Spleen (tissue), 11 donors: ENCODE data around the gene AURKAIP1. TPM values are rescaled to one million over a fixed set of nuclear protein-coding genes. Genes with fewer than 3 reads are reported as not detected.
"Not testable (repeated sequence)": the region's sequence is repeated elsewhere in the genome, so short reads cannot be mapped to it uniquely, and the experiment has no call there.

Experiments
- DNase-seq: peaks from one replicate; pipeline ENCODE4 v3.0.0-alpha.2; 2020
- H3K27ac ChIP-seq, 8 donors: fragments of 200-600 bp; sonication (generic) in 7 of 8; 1 replicate in 4 of 8; 2 replicates in 4 of 8; pipeline versions ENCODE4 v1.5.0 to v1.8.0; 2016 to 2021; ENCODE audit warnings: inconsistent platforms in 4 of 8, mild to moderate bottlenecking in 4 of 8, moderate library complexity in 1 of 8
- H3K27me3 ChIP-seq, 7 donors: fragments of 200-600 bp; sonication (generic) in 6 of 7; replicated peaks in 1 of 7; 1 replicate in 4 of 7; 2 replicates in 3 of 7; pipeline versions ENCODE4 v1.5.0 to v1.8.0; 2016 to 2021; ENCODE audit warnings: inconsistent platforms in 3 of 7, mild to moderate bottlenecking in 1 of 7
- H3K36me3 ChIP-seq, 6 donors: fragments of 200-600 bp; sonication (generic) in 5 of 6; 1 replicate in 4 of 6; 2 replicates in 2 of 6; pipeline versions ENCODE4 v1.5.0 to v1.8.0; 2016 to 2021; ENCODE audit warnings: inconsistent platforms in 2 of 6
- H3K4me1 ChIP-seq, 6 donors: fragments of 200-600 bp; sonication (generic) in 5 of 6; 1 replicate in 3 of 6; 2 replicates in 3 of 6; pipeline versions ENCODE4 v1.5.0 to v1.8.0; 2016 to 2021; ENCODE audit warnings: inconsistent platforms in 3 of 6
- H3K4me3 ChIP-seq, 8 donors: fragments of 200-600 bp; sonication (generic) in 7 of 8; 1 replicate in 4 of 8; 2 replicates in 4 of 8; pipeline versions ENCODE4 v1.5.0 to v1.8.0; 2016 to 2021; ENCODE audit warnings: inconsistent platforms in 4 of 8, mild to moderate bottlenecking in 4 of 8, moderate library complexity in 2 of 8
- H3K9me3 ChIP-seq, 8 donors: fragments of 200-600 bp; sonication (generic) in 7 of 8; 1 replicate in 4 of 8; 2 replicates in 4 of 8; pipeline versions ENCODE4 v1.5.0 to v1.8.0; 2016 to 2021; ENCODE audit warnings: inconsistent platforms in 4 of 8
- CTCF ChIP-seq, 11 experiments: fragments of 200-600 bp in 7 of 11; fragments of 450-650 bp in 4 of 11; sonication (generic) in 4 of 11; IDR thresholded peaks in 8 of 11; conservative IDR thresholded peaks in 3 of 11; 1 replicate in 7 of 11; 2 replicates in 4 of 11; pipeline versions ENCODE4 v1.4.0 to v1.8.0; 2016 to 2021; ENCODE audit warnings: antibody characterized with exemption in 11 of 11, inconsistent platforms in 4 of 11, mild to moderate bottlenecking in 1 of 11
- POLR2A ChIP-seq, 3 donors: fragments of 450-650 bp; IDR thresholded peaks; one replicate each; pipeline ENCODE4 v1.5.1; 2017; ENCODE audit warnings: antibody characterized with exemption in 3 of 3, mild to moderate bottlenecking in 1 of 3
- POLR2AphosphoS5 ChIP-seq, 3 donors: sonication (generic); formaldehyde crosslinking; IDR thresholded peaks; one replicate each; pipeline ENCODE4 v1.5.1; 2017; ENCODE audit warnings: antibody characterized with exemption in 3 of 3
- WGBS, 5 donors: extraction: QIAGEN DNeasy Blood & Tissue Kit in 3 of 5; methylation state at CpG; one replicate each; pipeline versions ENCODE4 v1.1.5 to v1.1.7; 2013 to 2018; 5-methylcytosine and 5-hydroxymethylcytosine counted together
- intact Hi-C: fragments of 100-400 bp; cut with DNase I; formaldehyde crosslinking; loops from one replicate; pipeline ENCODE4 v1.15.0; 2023; ENCODE audit warnings: low total_unique reads
- polyA plus RNA-seq, 3 donors: library from polyadenylated mRNA; stranded (reverse); fragments of 200-250 nt; gene quantifications; one replicate each; pipeline ENCODE4 v1.2.1, GENCODE V29; 2013
- total RNA-seq, 7 donors: library from RNA; depleted of rRNA in 3 of 7; stranded (reverse); fragments of >200 nt in 3 of 7; fragmentation: NEBNext Ultra II Directional in 4 of 7; extraction: Animal tissue kit (Norgen Biotek cat#: 25700) in 4 of 7; gene quantifications; one replicate each; pipeline versions ENCODE4 v1.1.0 to v1.2.1, GENCODE V29; 2016 to 2021
- donor health status: healthy with polysubstance abuse.
- donor health status: DM: no; HTN: no; CAD: no; lungs with moderate emphysema.
- donor health status: DM: no; HTN: no; CAD: no.
- donor health status: Bipolar disorder and iron deficiency.
- donor health status: healthy.
- donor health status: DM: no; HTN: no; CAD: no.
- donor health status: DM: yes; HTN: yes; CAD: no.

Gene AURKAIP1
- total and polyA plus RNA-seq, 10 donors, result 61.3 to 174 (median 80.0) TPM

- Histone ChIP-seq H3K4me1 (peaks cover 0 to 17% (median 6%) of the 10 kb centered on the region in 6 donors), H3K4me3 (no peak overlapping the region), H3K27me3 (peaks cover 0 to 40% (median 14%) of the 10 kb centered on the region in 7 donors), H3K36me3 (no peaks in the 10 kb centered on the region), H3K27ac (no peak overlapping the region), H3K9me3 (no peaks in the 10 kb centered on the region)
- TF ChIP-seq POLR2AphosphoS5 (IDR thresholded peaks at IDR 0.05), result no peak
- TF ChIP-seq POLR2A (IDR thresholded peaks at IDR 0.05), result no peak
- TF ChIP-seq CTCF (IDR thresholded peaks at IDR 0.05 in 8 of 11, conservative IDR thresholded peaks at IDR 0.05 in 3 of 11), result no peak
- DNase-seq, result no peak
- WGBS, 5 donors, result 82 to 92% (median 90%) methylated on average over 13 to 26 of the region's 26 CpGs
- intact Hi-C loops, result no loop called here
Observed at GRCh38 chr1:1418464-1419362, 43.7 kb upstream of the AURKAIP1 start.

- H3K4me3 ChIP-seq, intact Hi-C loops, DNase-seq, H3K9me3 ChIP-seq, H3K27ac ChIP-seq, H3K36me3 ChIP-seq: not testable (repeated sequence)
- Histone ChIP-seq H3K4me1 (peaks cover 0 to 17% (median 6%) of the 10 kb centered on the region in 6 donors), H3K27me3 (peaks cover 0 to 35% (median 14%) of the 10 kb centered on the region in 7 donors)
- 82 to 92% (median 89%) methylated on average over 24 to 25 of the region's 25 CpGs for WGBS, 5 donors
Observed at GRCh38 chr1:1417825-1418463, 42.9 kb upstream of the AURKAIP1 start.

GRCh38 chr1:1417396-1417795 is 42.4 kb upstream of the AURKAIP1 start:
- H3K4me3 ChIP-seq, H3K36me3 ChIP-seq, H3K9me3 ChIP-seq, H3K27ac ChIP-seq, intact Hi-C loops, DNase-seq: not testable (repeated sequence)
- 79 to 90% (median 83%) methylated on average over 5 of the region's 5 CpGs for WGBS, 5 donors
- peaks cover 0 to 30% (median 14%) of the 10 kb centered on the region in 7 donors for H3K27me3 ChIP-seq
- peaks cover 0 to 17% (median 6%) of the 10 kb centered on the region in 6 donors for H3K4me1 ChIP-seq

- peaks cover 0 to 15% (median 4%) of the 10 kb centered on the region in 6 donors for H3K4me1 ChIP-seq
- H3K27ac ChIP-seq, result no peak overlapping the region
- no peak overlapping the region for H3K4me3 ChIP-seq
- peaks cover 0 to 11% (median 3%) of the 10 kb centered on the region in 8 donors for H3K9me3 ChIP-seq
- no peaks in the 10 kb centered on the region for H3K36me3 ChIP-seq
- intact Hi-C loops, result no loop called here
- 83 to 89% (median 88%) methylated on average over 12 to 13 of the region's 13 CpGs for WGBS, 5 donors
- peaks cover 0 to 13% (median 5%) of the 10 kb centered on the region in 7 donors for H3K27me3 ChIP-seq
- no peak for DNase-seq
- TF ChIP-seq POLR2AphosphoS5 (IDR thresholded peaks at IDR 0.05) (no peak), CTCF (IDR thresholded peaks at IDR 0.05 in 8 of 11, conservative IDR thresholded peaks at IDR 0.05 in 3 of 11) (no peak), POLR2A (IDR thresholded peaks at IDR 0.05) (no peak)
Observed at GRCh38 chr1:1415751-1416150, 40.7 kb upstream of the AURKAIP1 start.

GRCh38 chr1:1412311-1412902 is 37.4 kb upstream of the AURKAIP1 start:
- H3K27me3 ChIP-seq, DNase-seq, H3K27ac ChIP-seq, H3K4me3 ChIP-seq, intact Hi-C loops: not testable (repeated sequence)
- H3K36me3 ChIP-seq, result peaks cover 0 to 10% (median 0%) of the 10 kb centered on the region in 6 donors
- WGBS, 5 donors, result 86 to 93% (median 92%) methylated on average over 11 of the region's 11 CpGs
- H3K9me3 ChIP-seq, result peaks cover 0 to 11% (median 3%) of the 10 kb centered on the region in 8 donors
- peaks cover 10 to 24% (median 20%) of the 10 kb centered on the region in 6 donors for H3K4me1 ChIP-seq
